HG02981 (cell line): Measurements from ENCODE around the gene CENPH.
"Not testable (repeated sequence)": the region's sequence is repeated elsewhere in the genome, so short reads cannot be mapped to it uniquely, and the experiment has no call there.

Experiments used
- ATAC-seq: cut with Tn5 transposase; IDR thresholded peaks from one replicate; pipeline ENCODE4 v1.9.1; 2021; ENCODE audit warnings: mild to moderate bottlenecking, moderate library complexity; ENCODE audit not compliant: unreplicated experiment

The CENPH gene

DNA sequence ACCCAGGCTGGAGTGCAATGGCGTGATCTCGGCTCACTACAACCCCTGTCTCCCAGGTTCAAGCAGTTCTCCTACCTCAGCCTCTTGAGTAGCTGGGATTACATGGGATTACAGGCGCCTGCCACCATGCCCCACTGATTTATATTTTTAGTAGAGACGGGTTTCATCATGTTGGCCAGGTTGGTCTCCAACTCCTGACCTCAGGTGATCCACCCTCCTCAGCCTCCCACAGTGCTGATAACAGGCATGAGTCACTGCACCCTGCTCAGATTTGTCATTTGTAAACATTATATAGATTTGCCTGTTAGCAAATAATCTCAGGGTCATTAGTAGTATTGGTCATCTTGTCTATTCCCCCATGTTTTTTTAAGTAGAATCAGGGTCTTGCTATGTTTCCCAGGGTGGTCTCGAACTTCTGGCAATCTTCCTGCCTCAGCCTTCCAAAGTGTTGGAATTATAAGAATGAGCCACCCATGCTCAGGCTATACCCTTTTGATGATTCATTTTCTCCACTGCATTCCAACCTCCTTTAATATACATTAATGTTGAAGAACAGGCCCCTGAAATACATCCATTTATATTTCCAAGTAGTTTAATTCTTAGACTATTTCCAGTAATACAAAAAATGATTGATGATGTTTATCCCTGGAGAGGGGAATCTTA, 17.3 kb downstream of the CENPH start:
- no peak for ATAC-seq

- no peak for ATAC-seq
Measured at GRCh38 chr5:69209602-69210001, 20.2 kb downstream of the CENPH start.

DNA sequence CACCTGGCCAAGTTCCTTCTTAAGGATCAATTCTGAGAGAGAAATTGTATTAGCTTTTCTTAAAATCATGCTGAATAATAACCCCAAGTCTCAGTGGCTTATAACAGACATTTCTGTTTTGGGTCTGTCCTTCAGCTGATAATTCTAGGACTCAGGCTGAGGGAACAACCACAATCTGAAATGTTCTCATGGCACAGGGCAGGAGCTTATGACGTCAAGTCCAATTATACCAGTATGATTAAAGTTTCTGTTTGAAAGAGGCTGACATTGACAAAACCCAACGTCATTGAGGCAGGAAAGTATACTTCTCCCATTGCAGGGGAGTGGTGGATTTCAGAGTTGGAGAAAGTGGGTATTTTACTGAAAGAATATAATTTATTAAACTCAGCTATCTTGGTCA, 21.8 kb downstream of the CENPH start:
- no peak for ATAC-seq

GRCh38 chr5:69212022-69212421, 22.6 kb downstream of the CENPH start:
- ATAC-seq = no peak

DNA sequence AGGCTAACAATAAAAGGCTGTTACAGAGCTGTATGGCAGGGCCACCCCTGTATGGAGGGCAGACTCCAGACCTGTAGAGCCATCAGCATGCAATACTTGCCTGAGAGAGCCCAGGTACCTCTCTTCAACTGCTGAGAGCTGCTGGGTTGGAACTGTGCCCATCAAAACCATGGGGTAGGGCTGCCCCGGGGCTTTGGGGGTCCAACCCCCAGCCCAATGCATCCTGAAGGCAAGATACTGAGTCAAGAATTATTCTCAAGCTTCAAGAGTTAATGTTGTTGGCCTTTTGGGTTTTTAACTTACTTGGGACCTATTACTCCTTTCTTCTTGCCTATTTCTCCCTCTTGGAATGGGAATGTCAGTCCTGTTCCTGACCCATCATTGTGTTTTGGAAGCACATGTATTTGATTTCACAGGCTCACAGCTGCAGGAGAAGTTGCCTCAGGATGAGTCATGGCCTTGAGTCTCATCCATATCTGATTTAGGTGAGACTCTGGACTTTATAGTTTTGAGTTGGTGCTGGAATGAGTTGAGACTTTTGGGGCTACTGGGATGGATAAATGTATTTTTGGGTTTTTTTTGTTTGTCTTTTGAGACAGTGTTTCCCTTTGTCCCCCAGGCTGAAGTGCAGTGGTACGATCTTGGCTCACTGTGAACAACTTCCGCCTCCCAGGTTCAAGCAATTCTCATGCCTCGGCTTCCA, 24.3 kb downstream of the CENPH start:
- no peak for ATAC-seq

- ATAC-seq = no peak
Measured at GRCh38 chr5:69217151-69217511, 27.7 kb downstream of the CENPH start.

- peak; percentile 89 for ATAC-seq
Measured at GRCh38 chr5:69217548-69218526, 28.5 kb downstream of the CENPH start.

DNA sequence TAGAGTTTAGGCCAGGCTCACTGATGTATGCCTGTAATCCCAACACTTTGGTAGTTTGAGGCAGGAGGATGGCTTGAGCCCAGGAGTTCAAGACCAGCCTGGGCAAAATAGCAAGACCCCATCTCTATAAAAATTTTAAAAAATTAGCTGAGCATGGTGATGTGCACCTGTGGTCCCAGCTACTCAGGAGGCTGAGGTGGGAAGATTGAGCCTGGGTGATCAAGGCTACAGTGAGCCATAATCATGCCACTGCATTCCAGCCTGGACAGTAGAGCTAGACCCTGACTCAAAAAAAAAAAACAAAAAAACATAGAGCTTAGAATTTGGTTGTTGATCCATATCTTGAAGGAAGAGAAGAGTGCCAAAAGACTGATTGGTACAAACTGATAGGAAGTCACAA, 30.6 kb downstream of the CENPH start:
- no peak for ATAC-seq

DNA sequence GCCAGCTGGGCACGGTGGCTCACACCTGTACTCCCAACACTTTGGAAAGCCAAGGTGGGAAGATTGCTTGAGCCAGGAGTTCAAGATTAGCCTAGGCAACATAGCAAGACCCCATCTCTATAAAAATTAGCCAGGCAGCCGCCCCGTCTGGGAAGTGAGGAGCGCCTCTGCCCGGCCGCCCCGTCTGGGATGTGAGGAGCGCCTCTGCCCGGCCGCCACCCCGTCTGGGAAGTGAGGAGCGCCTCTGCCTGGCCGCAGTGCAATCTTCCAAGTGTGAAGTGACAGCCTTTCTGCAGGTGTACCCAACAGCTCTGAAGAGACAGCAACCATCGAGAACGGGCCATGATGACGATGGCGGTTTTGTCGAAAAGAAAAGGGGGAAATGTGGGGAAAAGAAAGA, 31.0 kb downstream of the CENPH start:
- ATAC-seq = not testable (repeated sequence)

DNA sequence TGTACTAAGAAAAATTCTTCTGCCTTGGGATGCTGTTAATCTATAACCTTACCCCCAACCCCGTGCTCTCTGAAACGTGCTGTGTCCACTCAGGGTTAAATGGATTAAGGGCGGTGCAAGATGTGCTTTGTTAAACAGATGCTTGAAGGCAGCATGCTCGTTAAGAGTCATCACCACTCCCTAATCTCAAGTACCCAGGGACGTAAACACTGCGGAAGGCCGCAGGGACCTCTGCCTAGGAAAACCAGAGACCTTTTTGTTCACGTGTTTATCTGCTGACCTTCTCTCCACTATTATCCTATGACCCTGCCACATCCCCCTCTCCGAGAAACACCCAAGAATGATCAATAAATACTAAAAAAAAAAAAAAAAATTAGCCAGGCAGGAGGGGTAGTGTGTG, 31.4 kb downstream of the CENPH start:
- ATAC-seq = not testable (repeated sequence)

DNA sequence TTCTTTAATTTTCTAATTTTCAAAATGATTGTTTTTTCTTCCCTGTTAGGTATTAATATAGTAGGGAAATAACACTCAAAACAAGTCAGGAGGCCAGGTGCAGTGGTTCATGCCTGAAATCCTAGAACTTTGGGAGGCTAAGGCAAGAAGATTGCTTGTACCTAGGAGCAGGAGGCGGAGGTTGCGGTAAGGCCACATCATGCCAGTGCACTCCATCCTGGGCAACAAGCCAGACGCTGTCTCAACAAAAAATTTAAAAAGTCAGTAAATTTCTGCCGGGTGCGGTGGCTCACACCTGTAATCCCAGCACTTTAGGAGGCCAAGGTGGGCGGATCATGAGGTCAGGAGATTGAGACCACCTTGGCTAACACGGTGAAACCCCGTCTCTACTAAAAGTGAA, 35.1 kb downstream of the CENPH start:
- no peak for ATAC-seq

GRCh38 chr5:69225860-69226259, 36.5 kb downstream of the CENPH start:
- no peak for ATAC-seq

DNA sequence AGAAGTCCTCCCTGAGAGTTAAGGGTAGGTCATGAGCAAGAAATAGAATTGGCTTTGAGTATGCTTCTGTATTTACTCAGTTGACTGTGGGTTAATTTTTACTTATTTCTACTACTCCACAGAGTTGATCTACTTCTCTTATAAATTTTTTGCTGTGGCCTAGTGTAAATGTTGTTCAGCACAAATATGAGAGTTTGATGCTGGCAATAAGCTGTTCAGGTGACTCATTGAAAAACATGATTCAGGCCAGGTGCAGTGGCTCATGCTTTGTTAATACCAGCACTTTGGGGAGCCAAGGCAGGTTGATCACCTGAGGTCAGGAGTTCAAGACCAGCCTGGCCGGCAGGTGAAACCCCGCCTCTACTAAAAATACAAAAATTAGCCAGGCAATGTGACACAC, 40.8 kb downstream of the CENPH start:
- ATAC-seq = no peak

DNA sequence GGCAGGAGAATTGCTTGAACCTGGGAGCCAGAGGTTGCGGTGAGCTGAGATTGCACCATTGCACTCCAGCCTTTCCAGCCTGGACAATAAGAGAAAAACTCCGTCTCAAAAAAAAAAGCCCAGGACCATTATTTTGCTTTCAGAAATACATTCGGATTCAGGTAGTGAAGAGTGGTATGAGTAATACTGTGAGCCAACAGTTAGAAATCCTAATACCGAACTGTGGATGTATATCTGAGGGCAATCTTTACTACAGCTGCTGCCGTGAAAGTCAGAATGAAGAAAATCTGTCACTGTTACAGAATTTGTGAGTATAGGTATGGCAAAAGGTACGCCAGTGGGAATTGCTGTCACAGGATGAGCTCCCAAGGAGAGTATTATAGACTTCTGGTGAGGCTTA, 41.9 kb downstream of the CENPH start:
- ATAC-seq = no peak

DNA sequence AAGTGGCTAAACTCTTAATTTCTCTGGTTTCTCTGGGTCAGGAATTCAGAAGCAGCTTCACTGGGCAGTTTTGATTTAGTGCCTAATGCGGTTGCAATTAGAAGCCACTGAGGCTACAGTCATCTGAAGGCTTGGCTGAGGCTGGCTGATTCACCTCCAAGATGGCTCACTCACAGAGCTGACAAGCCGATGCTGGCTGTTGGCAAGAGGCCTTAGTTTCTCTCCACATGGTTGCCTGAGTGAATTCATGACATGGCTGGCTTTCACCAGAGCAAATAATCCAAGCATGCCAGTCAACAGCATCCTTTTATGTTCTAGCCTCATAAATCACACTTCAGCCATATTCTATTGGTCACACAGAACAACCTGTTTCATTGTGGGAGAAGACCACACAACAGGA, 42.5 kb downstream of the CENPH start:
- ATAC-seq = no peak

DNA sequence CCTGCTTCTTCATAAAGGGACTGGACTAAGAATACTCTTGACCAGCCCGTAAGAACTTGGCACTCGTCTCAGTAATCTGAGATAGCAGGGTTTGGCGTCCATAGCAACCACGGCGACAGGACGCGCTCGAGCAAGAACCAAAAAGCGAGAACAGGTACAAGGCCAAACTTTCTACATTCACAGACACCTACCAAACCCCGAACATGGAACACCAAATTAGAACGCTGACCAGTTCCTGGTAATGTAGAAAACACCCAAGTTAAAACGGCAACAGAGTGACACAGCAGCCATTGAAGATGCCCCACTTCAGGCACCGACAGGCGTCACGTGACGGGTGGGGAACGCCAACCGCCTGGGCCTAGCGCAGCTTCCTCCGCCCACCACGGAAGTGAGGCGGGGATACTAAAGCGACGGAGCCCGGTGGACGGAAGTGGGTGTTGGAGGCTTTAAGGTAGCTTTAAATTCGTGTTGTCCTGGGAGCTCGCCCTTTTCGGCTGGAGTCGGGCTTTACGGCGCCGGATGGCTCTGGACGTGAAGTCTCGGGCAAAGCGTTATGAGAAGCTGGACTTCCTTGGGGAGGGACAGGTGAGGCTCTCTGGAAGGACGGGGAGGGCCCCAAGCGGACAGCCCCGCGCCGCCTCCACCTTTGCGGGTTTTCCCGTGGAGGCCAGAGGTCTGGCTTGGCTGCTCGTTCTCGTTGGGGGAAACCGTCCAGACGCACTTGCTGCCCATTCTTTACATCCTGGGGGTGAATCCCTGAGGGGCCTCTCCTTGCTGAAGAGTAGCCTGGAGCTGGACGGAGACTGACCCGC, 45.3 kb downstream of the CENPH start, which contains the start of gene CDK7:
TSS of gene CDK7 (plus strand) at position 430 of the 812 bp plus-strand sequence. CDS start at position 520, 90 bp downstream.
- peak; percentile 99 for ATAC-seq

GRCh38 chr5:69236733-69237132, 47.4 kb downstream of the CENPH start:
- ATAC-seq = not testable (repeated sequence)

GRCh38 chr5:69237877-69238276, 48.5 kb downstream of the CENPH start:
- no peak for ATAC-seq

DNA sequence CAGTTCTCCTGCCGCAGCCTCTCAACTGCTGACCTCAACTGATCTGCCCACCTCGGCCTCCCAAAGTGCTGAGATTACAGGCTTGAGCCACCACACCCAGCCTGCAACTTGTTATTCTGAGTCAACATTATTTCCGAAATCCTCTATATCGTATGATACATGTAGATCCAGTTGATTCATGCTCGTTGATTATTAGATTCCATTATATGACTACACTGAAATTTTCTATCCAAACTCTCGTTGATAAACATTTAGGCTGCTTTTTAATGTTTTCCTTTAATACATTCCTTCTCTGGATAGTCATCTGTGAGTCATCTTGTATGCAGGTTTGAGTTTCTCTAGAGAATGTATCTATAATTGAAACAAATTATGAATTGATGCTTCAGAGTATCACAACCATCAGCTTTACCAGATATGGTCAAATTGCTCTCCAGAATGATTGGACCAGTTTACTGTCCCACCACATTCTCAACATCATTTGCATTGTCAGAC, 49.4 kb downstream of the CENPH start:
- ATAC-seq = no peak

- ATAC-seq = no peak
Measured at GRCh38 chr5:69242215-69242927, 53.0 kb downstream of the CENPH start.
